ENCODE results near the gene SCAMP1. TPM values are rescaled to one million over a fixed set of nuclear protein-coding genes. Genes with fewer than 3 reads are reported as not detected.

Gene SCAMP1
- total RNA-seq, 1 donor from 2014 or later: 42.8 TPM

GRCh38 chr5:78518365-78519197, 158.2 kb downstream of the SCAMP1 start:
- peaks cover 29% of the 10 kb centered on the region for H3K4me1 ChIP-seq
- no peaks in the 10 kb centered on the region for H3K9me3 ChIP-seq
- no peak for TF ChIP-seq CTCF (IDR thresholded peaks at IDR 0.05)
- ATAC-seq: peak; percentile 94
- peak; percentile 59 for DNase-seq
- H3K36me3 ChIP-seq: no peaks in the 10 kb centered on the region
- no peak overlapping the region for H3K4me3 ChIP-seq
- intact Hi-C loops (cut with DNase I): no loop called here
- no peaks in the 10 kb centered on the region for H3K27me3 ChIP-seq (ENCODE audit: low read depth)
- H3K27ac ChIP-seq: peak overlapping the region; percentile 38

- no peak for TF ChIP-seq CTCF (IDR thresholded peaks at IDR 0.05)
- intact Hi-C loops (cut with DNase I): no loop called here
- Histone ChIP-seq H3K9me3 (no peaks in the 10 kb centered on the region), H3K36me3 (no peaks in the 10 kb centered on the region), H3K4me3 (no peak overlapping the region), H3K4me1 (peaks cover 35% of the 10 kb centered on the region), H3K27ac (peak overlapping the region; percentile 38), H3K27me3 (ENCODE audit: low read depth) (no peaks in the 10 kb centered on the region)
- ATAC-seq (no peak), DNase-seq (no peak)
These were observed 159.0 kb downstream of the SCAMP1 start for GRCh38 chr5:78519198-78519941.

GRCh38 chr5:78521455-78521854, 161.0 kb downstream of the SCAMP1 start:
- DNase-seq (no peak), ATAC-seq (no peak)
- Histone ChIP-seq H3K36me3 (no peaks in the 10 kb centered on the region), H3K4me1 (peaks cover 53% of the 10 kb centered on the region), H3K27me3 (ENCODE audit: low read depth) (no peaks in the 10 kb centered on the region), H3K4me3 (no peak overlapping the region), H3K9me3 (no peaks in the 10 kb centered on the region), H3K27ac (no peak overlapping the region)
- TF ChIP-seq CTCF (IDR thresholded peaks at IDR 0.05): no peak
- intact Hi-C loops (cut with DNase I): no loop called here

- no peaks in the 10 kb centered on the region for H3K36me3 ChIP-seq
- no peaks in the 10 kb centered on the region for H3K9me3 ChIP-seq
- peak overlapping the region; percentile 64 for H3K27ac ChIP-seq
- ATAC-seq (no peak), DNase-seq (no peak)
- peaks cover 65% of the 10 kb centered on the region for H3K4me1 ChIP-seq
- no peak overlapping the region for H3K4me3 ChIP-seq
- no peak for TF ChIP-seq CTCF (IDR thresholded peaks at IDR 0.05)
- no peaks in the 10 kb centered on the region for H3K27me3 ChIP-seq (ENCODE audit: low read depth)
- intact Hi-C loops (cut with DNase I): no loop called here
These were observed 162.3 kb downstream of the SCAMP1 start for GRCh38 chr5:78522476-78523260.

All from lower lobe of right lung (tissue), 2 donors.